HG02938 (cell line): ENCODE results near the gene NDST1.

Source experiments
- ATAC-seq: cut with Tn5 transposase; IDR thresholded peaks from one replicate; pipeline ENCODE4 v1.9.1; 2021; ENCODE audit warnings: mild to moderate bottlenecking, moderate library complexity; ENCODE audit not compliant: unreplicated experiment

The NDST1 gene

GRCh38 chr5:150488519-150489359 lies 19.2 kb upstream of the NDST1 start:
- ATAC-seq: no peak

GRCh38 chr5:150489360-150490295 lies 18.3 kb upstream of the NDST1 start:
- peak; percentile 86 for ATAC-seq

- no peak for ATAC-seq
Measured at GRCh38 chr5:150490296-150490669, 17.6 kb upstream of the NDST1 start.

GRCh38 chr5:150490754-150491153 lies 17.2 kb upstream of the NDST1 start:
- ATAC-seq: no peak

- ATAC-seq: no peak
Measured at GRCh38 chr5:150491876-150492275, 16.1 kb upstream of the NDST1 start.

GRCh38 chr5:150492621-150493020 lies 15.3 kb upstream of the NDST1 start:
- ATAC-seq: no peak

GRCh38 chr5:150496098-150496497 lies 11.8 kb upstream of the NDST1 start:
- no peak for ATAC-seq

GRCh38 chr5:150496534-150496933 lies 11.4 kb upstream of the NDST1 start:
- ATAC-seq: no peak

GRCh38 chr5:150497274-150497988 lies 10.5 kb upstream of the NDST1 start:
- no peak for ATAC-seq

- ATAC-seq: no peak
Measured at GRCh38 chr5:150497989-150498317, 10.0 kb upstream of the NDST1 start.

GRCh38 chr5:150498501-150498900 lies 9.4 kb upstream of the NDST1 start:
- no peak for ATAC-seq

- ATAC-seq: no peak
Measured at GRCh38 chr5:150498971-150499370, 9.0 kb upstream of the NDST1 start.

GRCh38 chr5:150499437-150499956 lies 8.4 kb upstream of the NDST1 start:
- ATAC-seq: no peak

- no peak for ATAC-seq
Measured at GRCh38 chr5:150500328-150500841, 7.5 kb upstream of the NDST1 start.

GRCh38 chr5:150500905-150501304 lies 7.0 kb upstream of the NDST1 start:
- no peak for ATAC-seq

GRCh38 chr5:150502106-150502505 lies 5.8 kb upstream of the NDST1 start:
- no peak for ATAC-seq

GRCh38 chr5:150502847-150503246 lies 5.1 kb upstream of the NDST1 start:
- ATAC-seq: no peak

GRCh38 chr5:150503386-150503785 lies 4.5 kb upstream of the NDST1 start:
- no peak for ATAC-seq

- ATAC-seq: no peak
Measured at GRCh38 chr5:150503977-150504620, 3.8 kb upstream of the NDST1 start.

GRCh38 chr5:150505041-150505511 lies 2.9 kb upstream of the NDST1 start:
- ATAC-seq: no peak
